Endodermal cell (in vitro differentiated cells): ENCODE data around the gene TTC32. TPM values are rescaled to one million over a fixed set of nuclear protein-coding genes. Genes with fewer than 3 reads are reported as not detected.

Experiments
- DNase-seq: peaks from one replicate; pipeline ENCODE4 v3.0.0-alpha.2; 2017
- H3K27ac ChIP-seq: 2 replicates; pipeline ENCODE4 v1.5.1; 2013; ENCODE audit warnings: mild to moderate bottlenecking, low read depth, low read length, moderate library complexity
- H3K27me3 ChIP-seq: 2 replicates; pipeline ENCODE4 v1.6.1; 2013; ENCODE audit warnings: mild to moderate bottlenecking, low read length, moderate library complexity; ENCODE audit not compliant: insufficient read depth, control insufficient read depth, poor library complexity, severe bottlenecking
- H3K36me3 ChIP-seq: 2 replicates; pipeline ENCODE4 v1.7.0; 2013; ENCODE audit warnings: mild to moderate bottlenecking, low read length, moderate library complexity; ENCODE audit not compliant: control insufficient read depth, insufficient read depth
- H3K4me1 ChIP-seq: one replicate; pipeline ENCODE4 v1.7.0; 2013; ENCODE audit warnings: low read length; ENCODE audit not compliant: control insufficient read depth, insufficient read depth
- H3K4me3 ChIP-seq: 2 replicates; pipeline ENCODE4 v1.5.1; 2013; ENCODE audit warnings: mild to moderate bottlenecking, low read length, moderate library complexity
- H3K9ac ChIP-seq: 2 replicates; pipeline ENCODE4 v1.6.1; 2013; ENCODE audit warnings: mild to moderate bottlenecking, low read length, moderate library complexity; ENCODE audit not compliant: poor library complexity, severe bottlenecking; ENCODE audit errors: extremely low read depth
- H3K9me3 ChIP-seq: 2 replicates; pipeline ENCODE4 v1.6.1; 2013; ENCODE audit warnings: mild to moderate bottlenecking, low read length, moderate library complexity; ENCODE audit not compliant: control insufficient read depth
- H3K27ac Mint-ChIP-seq: 2 replicates; pipeline ENCODE4 v1.8.0; 2020; ENCODE audit warnings: mixed read lengths
- H3K27me3 Mint-ChIP-seq: 2 replicates; pipeline ENCODE4 v1.8.0; 2021; ENCODE audit warnings: mild to moderate bottlenecking, mixed read lengths; ENCODE audit not compliant: insufficient read depth
- H3K36me3 Mint-ChIP-seq: 2 replicates; pipeline ENCODE4 v1.8.0; 2020; ENCODE audit warnings: low read depth, mixed read lengths
- H3K4me1 Mint-ChIP-seq: 2 replicates; pipeline ENCODE4 v1.8.0; 2020; ENCODE audit warnings: mixed read lengths
- H3K4me3 Mint-ChIP-seq: 2 replicates; pipeline ENCODE4 v1.8.0; 2020; ENCODE audit warnings: mild to moderate bottlenecking, moderate library complexity, mixed read lengths
- H3K9me3 Mint-ChIP-seq: 2 replicates; pipeline ENCODE4 v1.8.0; 2020; ENCODE audit warnings: mild to moderate bottlenecking, mixed read lengths
- WGBS, 2 experiments: methylation state at CpG; one replicate each; pipeline versions ENCODE4 v1.1.5 to v1.1.7; 2013; ENCODE audit warnings: missing lambda C conversion rate in 2 of 2, mixed read lengths in 1 of 2; ENCODE audit not compliant: insufficient coverage in 1 of 2, insufficient read length in 1 of 2; 5-methylcytosine and 5-hydroxymethylcytosine counted together
- total RNA-seq, 2 donors: library from RNA; stranded (reverse); fragmentation: NEBNext Ultra II Directional in 1 of 2; extraction: Animal tissue kit (Norgen Biotek cat#: 25700) in 1 of 2; gene quantifications; 2 replicates in 1 of 2; 3 replicates in 1 of 2; pipeline ENCODE4 v1.2.1, GENCODE V29; 2021
- TF ChIP-seq, protein P1 (sequence below): fragments of 200-600 bp; sonication (generic); conservative IDR thresholded peaks from 2 replicates; pipeline ENCODE4 v1.5.0; 2021; ENCODE audit warnings: antibody characterized with exemption, mild to moderate bottlenecking

The TTC32 gene
- total RNA-seq, 2 donors from 2014 or later: 10.2 to 13.0 TPM

DNA sequence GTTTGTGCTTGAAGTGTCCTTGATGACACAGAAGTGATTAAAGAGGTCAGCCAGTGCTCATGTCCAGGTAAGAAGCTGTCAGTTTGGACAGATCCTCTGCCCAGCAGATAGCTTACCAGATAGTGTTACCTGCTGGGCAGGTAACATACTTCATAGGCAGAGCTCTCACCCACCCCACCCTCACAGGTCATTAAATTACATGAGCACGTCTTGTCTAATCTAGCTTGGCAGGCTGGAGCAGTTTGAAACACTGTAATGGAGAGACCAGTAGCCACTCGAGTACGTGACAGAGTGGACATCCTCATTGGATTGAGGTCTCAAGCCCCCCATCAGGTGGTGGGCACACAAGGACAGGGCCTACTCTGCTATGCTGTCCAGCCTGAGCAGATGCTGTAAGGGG is 27.1 kb downstream of the TTC32 start:
- H3K36me3 ChIP-seq: no peaks in the 10 kb centered on the region
- no peak overlapping the region for H3K27ac ChIP-seq
- no peak overlapping the region for H3K4me3 Mint-ChIP-seq
- H3K4me1 Mint-ChIP-seq: no peaks in the 10 kb centered on the region
- no peaks in the 10 kb centered on the region for H3K4me1 ChIP-seq
- no peaks in the 10 kb centered on the region for H3K9me3 Mint-ChIP-seq
- no peak overlapping the region for H3K9ac ChIP-seq
- H3K4me3 ChIP-seq: no peak overlapping the region
- no peak overlapping the region for H3K27ac Mint-ChIP-seq
- H3K27me3 Mint-ChIP-seq: peaks cover 18% of the 10 kb centered on the region
- WGBS, 2 experiments: 92% methylated on average over 3 of the region's 3 CpGs; no CpG with 5 or more reads in 1 of the 2 experiments
- DNase-seq: peak; percentile 15
- peaks cover 13% of the 10 kb centered on the region for H3K27me3 ChIP-seq
- no peaks in the 10 kb centered on the region for H3K9me3 ChIP-seq
- TF ChIP-seq, protein P1, sequence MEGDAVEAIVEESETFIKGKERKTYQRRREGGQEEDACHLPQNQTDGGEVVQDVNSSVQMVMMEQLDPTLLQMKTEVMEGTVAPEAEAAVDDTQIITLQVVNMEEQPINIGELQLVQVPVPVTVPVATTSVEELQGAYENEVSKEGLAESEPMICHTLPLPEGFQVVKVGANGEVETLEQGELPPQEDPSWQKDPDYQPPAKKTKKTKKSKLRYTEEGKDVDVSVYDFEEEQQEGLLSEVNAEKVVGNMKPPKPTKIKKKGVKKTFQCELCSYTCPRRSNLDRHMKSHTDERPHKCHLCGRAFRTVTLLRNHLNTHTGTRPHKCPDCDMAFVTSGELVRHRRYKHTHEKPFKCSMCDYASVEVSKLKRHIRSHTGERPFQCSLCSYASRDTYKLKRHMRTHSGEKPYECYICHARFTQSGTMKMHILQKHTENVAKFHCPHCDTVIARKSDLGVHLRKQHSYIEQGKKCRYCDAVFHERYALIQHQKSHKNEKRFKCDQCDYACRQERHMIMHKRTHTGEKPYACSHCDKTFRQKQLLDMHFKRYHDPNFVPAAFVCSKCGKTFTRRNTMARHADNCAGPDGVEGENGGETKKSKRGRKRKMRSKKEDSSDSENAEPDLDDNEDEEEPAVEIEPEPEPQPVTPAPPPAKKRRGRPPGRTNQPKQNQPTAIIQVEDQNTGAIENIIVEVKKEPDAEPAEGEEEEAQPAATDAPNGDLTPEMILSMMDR: no peak
- no peaks in the 10 kb centered on the region for H3K36me3 Mint-ChIP-seq

DNA sequence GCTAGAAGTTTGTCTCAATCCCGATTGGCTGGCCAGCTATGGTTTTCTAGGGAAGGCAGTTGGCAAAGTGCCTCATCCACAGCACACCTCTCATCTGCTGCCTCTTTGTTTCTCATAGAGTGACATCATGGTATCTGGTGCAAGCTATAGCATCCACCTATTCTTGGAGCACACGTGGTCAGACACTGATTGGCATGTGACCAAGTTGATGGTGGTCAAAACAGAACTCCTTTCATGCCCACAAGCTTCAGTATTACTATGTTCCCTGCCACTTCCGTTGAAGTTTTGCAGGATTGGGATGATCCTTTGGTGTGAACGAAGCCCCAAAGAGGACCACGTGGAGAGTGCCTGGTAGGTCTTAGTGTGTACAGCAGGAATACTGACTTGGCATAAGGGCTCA is 28.8 kb downstream of the TTC32 start:
- Mint-ChIP-seq H3K9me3 (no peaks in the 10 kb centered on the region), H3K27ac (no peak overlapping the region), H3K27me3 (peaks cover 33% of the 10 kb centered on the region), H3K4me3 (no peak overlapping the region), H3K36me3 (no peaks in the 10 kb centered on the region), H3K4me1 (peaks cover 4% of the 10 kb centered on the region)
- H3K9ac ChIP-seq: no peak overlapping the region
- TF ChIP-seq, protein P1: no peak
- no peaks in the 10 kb centered on the region for H3K4me1 ChIP-seq
- no peaks in the 10 kb centered on the region for H3K9me3 ChIP-seq
- H3K27me3 ChIP-seq: peaks cover 30% of the 10 kb centered on the region
- DNase-seq: peak; percentile 8
- no peaks in the 10 kb centered on the region for H3K36me3 ChIP-seq
- H3K4me3 ChIP-seq: no peak overlapping the region
- no peak overlapping the region for H3K27ac ChIP-seq
- 94 to 100% methylated on average over 4 to 5 of the region's 5 CpGs for WGBS, 2 experiments

GRCh38 chr2:19872302-19872701 is 29.5 kb downstream of the TTC32 start:
- Histone ChIP-seq H3K27me3 (peaks cover 37% of the 10 kb centered on the region), H3K4me1 (no peaks in the 10 kb centered on the region), H3K9ac (no peak overlapping the region), H3K27ac (no peak overlapping the region), H3K4me3 (no peak overlapping the region), H3K9me3 (no peaks in the 10 kb centered on the region), H3K36me3 (no peaks in the 10 kb centered on the region)
- 80 to 83% methylated on average over 1 to 3 of the region's 3 CpGs for WGBS, 2 experiments
- peaks cover 40% of the 10 kb centered on the region for H3K27me3 Mint-ChIP-seq
- TF ChIP-seq, protein P1: no peak
- H3K9me3 Mint-ChIP-seq: no peaks in the 10 kb centered on the region
- peak; percentile 14 for DNase-seq
- H3K4me3 Mint-ChIP-seq: no peak overlapping the region
- H3K27ac Mint-ChIP-seq: no peak overlapping the region
- peaks cover 4% of the 10 kb centered on the region for H3K4me1 Mint-ChIP-seq
- H3K36me3 Mint-ChIP-seq: no peaks in the 10 kb centered on the region
